ENCODE results near the gene BICDL1.

BICDL1 gene

DNA sequence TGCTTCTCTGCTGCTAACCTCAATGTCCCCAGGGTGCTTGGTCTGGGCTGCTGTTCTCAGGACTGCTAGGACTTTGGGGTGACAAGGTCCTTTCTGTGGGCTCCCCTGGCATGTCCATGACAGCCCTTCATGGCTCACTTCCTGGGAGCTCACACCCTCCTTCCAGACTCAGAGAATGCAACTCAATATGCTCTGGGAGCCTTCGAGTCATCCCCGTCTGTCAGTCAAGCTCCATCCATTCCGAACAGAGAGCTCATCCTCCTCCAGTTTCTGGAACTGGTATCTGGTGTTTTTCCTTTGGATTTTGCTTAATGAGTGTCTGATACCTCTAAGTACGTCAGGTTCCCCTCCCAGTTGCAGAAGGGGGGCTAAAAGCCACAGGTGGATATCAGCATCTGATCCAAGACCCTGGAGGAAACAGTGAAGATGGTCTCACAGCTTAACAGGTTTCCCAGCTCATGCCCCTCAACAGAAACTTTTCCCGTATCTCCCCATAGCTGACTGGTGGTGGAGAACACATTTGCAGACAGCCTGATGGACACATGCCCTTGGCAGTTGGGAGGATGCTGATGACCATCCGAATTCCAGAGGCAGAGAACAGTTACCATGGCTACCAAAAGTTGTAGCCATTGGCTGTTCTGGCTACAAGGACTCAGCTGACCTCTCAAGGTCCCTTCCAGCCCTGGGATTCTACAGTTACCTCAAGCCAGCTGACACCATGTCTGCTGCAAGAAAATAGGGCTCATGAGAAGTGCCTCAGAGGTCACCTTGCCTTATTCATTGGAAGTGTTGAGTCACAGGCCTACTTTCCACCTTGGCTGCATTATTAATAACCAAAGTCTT lies 137.0 kb downstream of the BICDL1 start:
- no peak for DNase-seq (ENCODE audit: low spot score)

DNA sequence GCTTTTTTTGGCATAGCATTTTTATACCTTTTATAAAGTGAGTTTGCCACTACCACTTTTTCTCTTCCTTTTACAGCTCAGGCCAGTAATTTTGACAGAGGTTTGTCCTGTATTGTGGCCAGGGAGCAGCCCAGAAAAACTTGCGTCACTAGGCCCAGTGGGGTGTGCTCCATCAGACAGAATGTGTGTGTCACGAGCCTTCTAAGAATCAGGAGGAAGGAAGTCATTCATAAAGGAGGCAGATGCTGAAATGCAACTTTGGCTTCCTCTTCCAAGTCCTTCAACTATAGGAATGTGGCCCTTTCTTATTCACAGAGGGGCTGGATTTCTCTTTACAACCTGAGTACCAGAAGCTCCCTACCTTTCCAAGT lies 137.6 kb downstream of the BICDL1 start:
- DNase-seq (ENCODE audit: low spot score): no peak

DNA sequence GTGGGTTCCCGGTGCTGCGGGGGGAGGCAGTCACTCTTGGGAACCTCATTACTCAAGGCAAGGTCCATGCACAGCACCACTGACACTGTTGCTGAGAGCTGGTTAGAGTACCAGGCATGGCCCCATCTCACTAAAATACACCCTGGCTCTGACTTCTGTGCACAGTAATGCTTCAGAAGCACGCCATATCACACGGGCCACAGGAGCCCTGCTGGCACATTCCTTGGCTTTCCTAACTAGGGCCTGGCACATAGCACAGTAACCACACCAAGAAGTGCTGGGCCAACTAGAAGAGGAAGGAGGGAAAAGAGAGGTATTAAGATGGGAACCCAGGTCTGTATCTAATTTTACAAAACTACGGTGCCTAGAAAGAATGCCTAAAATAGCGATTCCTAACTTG lies 141.0 kb downstream of the BICDL1 start:
- DNase-seq (ENCODE audit: low spot score): no peak

DNA sequence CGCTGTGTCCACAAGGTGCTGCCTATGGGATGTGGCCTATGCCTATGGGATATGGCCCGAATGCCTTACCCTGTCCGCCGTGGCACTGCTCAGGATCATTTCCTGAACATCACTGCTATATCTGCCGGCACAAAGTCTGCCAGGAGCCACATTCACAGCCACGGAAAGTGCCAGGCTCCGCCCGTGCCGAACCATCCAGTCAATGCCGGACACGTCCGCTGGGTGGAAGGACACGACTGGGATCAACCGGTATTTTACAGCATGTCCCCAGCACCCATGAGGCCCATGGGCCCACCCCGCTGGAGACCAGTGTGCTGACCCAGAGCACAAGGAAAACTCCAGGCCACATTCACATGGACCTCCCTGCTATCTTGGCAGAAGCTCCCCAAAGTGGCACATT lies 142.1 kb downstream of the BICDL1 start:
- DNase-seq (ENCODE audit: low spot score): no peak

DNA sequence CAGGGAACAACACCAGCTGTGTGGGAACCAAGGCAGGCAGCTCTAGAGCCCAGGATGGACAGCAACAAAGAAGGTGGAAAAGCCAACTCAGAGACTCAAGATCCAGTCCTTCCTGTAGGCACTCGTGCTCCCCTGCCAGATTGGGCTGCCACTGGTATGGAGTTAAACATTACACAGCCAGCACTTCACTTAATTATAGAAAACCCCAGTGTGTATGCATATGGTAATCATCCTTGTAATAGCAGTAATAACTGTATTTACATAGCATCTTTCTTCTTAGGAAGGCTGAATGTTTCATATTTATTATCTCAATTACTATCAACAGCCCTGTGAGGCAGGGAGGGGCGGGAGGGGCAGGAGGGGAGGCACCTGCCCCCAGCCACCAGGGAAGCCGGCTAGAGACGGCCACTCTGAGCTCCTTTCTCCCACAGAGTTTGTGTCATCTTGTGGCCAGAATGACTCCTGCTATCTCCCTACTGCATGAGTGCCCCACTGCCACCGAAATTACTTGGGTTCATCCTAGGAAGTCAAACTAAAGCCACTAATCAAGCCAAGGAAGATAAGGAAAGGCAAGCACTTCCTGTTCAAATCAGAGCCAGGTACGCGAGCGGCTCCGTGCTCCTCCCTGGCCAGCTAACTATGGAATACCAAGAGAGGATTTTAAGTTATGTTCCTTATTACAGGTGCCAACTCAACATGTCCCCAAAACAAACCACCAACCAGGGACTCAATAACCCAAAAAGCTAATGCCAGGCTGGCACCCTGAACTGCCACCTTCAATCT lies 143.2 kb downstream of the BICDL1 start:
- no peak for DNase-seq (ENCODE audit: low spot score)

DNA sequence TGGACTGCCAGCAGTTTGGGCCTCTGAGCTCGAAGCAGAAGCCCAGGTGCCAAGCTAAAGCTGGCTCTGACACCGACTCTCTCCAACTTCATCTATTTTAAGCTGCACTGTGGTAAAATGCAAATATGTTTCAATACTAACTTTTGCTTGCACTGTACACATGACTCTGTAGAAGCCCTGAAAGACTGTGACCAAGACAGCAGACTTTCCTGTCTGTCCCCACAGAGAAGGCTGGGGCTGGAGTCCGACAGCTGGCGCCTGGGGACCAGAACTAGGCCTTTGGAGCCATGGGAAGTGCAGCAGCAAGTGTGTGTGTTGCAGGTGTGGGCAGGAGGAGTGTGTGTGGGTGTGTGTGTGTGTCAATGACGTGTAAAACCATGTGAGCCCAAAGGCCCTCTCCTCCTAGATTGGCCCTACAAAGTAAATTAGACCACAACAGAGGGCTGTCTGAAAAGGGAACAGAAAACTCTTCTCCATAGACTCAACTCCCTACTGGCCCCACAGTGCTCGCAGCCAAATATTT lies 143.9 kb downstream of the BICDL1 start:
- DNase-seq (ENCODE audit: low spot score): no peak

DNA sequence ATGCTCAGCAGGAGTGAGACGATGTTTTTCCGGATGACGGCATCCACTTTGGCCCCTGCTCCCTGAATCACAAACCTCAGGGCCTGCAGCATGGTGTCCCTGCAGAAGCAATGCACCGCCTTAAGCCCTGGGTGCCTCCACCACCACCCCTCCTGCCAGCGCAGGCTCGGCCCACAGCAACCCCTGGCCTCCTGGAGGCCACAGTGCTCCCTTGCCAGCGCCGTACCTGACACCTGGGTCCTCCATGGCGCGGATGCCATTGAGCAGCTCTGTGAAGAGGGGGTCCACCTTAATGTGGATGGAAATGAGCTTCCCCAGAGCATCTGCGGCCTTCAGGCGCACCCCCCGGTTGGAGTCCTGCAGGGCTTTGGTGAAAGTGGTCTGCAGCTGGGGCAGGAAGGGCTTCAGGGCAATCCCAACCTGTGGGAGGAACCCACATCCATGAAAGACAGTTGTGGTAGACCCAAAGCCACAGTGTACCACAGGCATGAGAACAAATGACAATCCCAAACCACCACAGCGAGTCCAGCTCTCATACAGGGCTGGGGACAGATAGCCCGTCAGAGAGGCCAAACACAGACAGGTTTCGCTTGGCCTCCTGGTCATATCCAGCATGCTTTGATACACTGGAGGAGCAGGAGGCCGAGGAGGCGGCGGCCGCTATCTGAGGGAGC lies 145.4 kb downstream of the BICDL1 start:
- no peak for DNase-seq (ENCODE audit: low spot score)

DNA sequence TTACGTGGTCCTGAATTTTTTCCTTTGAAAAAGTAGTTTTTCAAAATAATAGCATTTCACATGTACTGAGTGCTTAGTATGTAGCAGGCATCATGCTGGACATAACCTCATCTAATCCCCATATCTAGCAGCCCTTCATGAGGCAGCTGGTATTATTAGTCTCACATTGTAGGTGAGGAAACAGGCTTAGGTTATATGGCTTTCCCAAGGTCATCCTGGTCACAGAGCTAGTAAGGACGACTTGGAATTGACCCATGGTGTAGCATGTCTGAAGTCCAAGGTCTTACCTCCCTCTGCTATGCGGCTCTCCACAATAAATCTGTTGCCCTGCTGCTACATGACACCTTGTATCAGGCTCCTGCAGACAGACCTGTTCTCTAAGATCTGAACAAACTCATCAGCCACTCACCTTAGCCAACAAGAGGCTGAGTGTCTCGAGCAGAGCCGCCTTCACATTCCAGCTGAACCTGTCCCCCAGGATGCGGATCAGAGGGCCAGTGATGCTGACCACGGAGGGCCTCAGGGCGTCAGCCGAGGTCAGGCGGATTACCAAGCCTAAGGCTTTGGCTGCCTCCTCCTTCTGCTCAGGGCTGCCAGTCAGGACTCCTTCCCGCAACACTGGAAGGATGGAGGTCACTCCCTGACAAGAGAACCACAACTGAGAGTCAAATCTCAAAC lies 147.2 kb downstream of the BICDL1 start:
- no peak for DNase-seq (ENCODE audit: low spot score)

DNA sequence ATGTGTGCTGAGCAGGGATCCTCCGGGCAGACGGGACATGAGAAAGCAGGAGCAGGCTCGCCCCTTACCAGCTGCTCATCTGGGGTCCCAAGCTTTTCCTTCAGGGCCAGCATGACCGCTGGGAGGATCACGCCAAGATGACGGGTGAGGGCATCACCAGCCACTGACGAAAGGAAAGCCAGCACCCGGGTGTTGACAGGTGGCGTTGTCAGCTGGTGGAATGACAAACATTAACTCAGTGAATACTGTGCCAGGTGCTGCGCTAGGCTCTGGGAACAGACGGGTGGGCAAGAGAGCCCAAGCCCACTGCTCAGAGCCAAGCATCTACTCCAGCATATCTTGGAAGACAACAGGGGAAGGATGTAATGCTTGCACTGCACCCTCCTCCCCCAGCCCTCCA lies 148.8 kb downstream of the BICDL1 start:
- DNase-seq (ENCODE audit: low spot score): peak; percentile 28

DNA sequence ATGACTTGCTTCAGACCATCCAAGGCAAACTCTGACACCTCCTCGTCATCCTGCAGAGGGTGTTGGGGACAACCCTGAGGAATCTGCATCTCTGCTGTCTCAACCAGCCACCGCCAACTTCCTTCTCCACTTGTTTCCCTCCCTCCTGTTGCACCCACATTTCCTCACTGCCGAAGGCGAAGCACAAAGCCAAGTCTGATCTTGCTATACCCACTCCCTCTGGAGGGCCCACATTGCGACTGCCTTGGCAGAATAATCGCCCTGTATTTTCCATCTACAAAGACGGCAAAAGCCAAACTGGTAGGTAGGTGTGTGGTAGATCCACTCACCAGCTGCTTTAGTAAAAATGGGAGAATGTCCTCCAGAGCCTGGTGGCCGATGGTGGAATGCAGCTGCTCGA lies 149.3 kb downstream of the BICDL1 start:
- DNase-seq (ENCODE audit: low spot score): no peak

DNA sequence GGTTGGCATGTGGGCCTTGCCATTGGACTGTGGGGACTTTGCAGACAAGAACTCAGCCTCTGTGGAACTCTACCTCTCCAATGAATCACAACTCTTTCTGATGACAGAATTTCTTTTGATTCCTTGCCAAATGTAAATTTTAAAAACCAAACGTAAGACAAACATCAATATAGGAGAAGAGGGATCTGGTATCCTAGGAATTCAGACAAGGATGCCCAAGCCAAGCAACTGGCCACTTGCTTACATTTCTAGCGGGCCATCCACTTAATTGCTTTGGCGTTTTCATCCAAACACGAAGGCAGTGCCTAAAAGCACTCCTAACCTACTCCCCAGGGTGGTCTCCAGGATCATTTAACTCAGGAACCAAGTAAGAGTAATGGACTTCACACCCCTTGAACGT lies 150.9 kb downstream of the BICDL1 start:
- no peak for DNase-seq (ENCODE audit: low spot score)

DNA sequence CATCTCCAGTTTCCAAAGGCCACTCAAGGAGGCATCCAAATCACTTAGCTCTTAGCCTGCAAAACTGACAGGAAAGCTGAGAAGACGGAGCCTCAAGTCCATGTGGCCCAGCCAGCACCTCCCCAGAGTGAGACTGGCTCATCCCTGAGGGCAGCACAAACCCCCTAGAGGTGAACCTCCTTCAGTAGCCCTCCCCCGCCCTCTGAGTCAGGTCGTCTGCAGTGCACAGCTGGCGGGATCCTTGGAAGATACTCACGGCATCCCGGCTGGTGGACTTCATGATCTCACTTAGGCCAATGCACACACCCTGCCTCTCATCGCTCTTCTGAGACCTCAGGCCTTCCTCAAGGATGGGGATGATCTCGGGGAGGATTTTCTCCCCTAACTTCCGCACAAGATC lies 151.6 kb downstream of the BICDL1 start:
- no peak for DNase-seq (ENCODE audit: low spot score)

DNA sequence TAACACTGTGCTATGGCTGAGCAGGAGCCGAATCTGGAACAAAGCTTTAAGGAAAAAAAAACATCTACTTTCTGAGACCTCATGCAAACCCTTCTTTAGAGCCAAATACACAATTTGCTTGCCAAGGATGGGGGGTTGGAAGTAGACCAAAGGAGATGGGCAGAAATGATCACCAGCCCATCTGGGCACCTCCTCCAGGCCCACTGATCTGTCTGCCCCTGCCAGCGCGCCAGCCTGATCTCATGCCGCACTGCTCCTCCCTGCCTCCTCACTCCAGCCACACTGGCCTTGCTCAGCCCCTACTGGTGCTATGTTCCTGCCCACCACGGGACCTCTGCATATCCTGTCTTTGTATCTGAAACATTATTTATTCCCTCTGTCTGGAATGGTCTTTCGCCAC lies 152.3 kb downstream of the BICDL1 start:
- DNase-seq (ENCODE audit: low spot score): peak; percentile 83

DNA sequence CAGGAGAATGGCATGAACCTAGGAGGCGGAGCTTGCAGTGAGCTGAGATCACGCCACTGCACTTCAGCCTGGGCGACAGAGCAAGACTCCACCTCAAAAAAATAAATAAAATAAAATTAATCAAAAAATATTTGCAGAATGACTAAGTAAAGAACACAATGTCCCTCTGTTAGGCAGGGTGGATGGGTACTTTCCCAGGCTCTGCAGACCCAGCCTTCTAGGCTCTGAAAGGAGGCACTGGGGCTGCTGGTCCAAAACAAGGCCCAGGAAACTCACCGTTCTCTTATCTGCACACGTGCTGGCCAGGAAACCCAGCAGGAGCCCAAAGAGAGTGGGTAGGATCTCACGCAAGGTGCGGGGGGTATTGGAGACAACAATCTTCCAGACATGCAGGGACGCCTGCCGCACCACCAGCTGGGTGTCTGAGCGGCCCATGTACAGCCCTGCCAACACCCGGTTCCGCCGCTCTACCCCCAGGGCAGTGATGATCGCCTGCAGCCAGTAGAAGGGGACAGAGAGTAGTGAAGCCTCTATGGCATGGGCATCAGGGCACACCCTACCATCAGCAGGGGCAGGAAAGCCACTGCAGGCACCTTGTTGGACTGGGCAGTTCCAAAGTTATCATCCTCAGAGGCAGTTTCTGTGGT lies 153.3 kb downstream of the BICDL1 start:
- no peak for DNase-seq (ENCODE audit: low spot score)

Data from cerebellar cortex (tissue), 1 donor.